HG02852 (cell line): ENCODE measurements around the gene RIOK2.
"Not testable (repeated sequence)": the region's sequence is repeated elsewhere in the genome, so short reads cannot be mapped to it uniquely, and the experiment has no call there.

Experiments used
- ATAC-seq: cut with Tn5 transposase; IDR thresholded peaks from one replicate; pipeline ENCODE4 v1.9.1; 2021; ENCODE audit warnings: mild to moderate bottlenecking, moderate library complexity; ENCODE audit not compliant: unreplicated experiment

The RIOK2 gene

GRCh38 chr5:97171703-97172102 lies 11.3 kb downstream of the RIOK2 start:
- no peak for ATAC-seq

GRCh38 chr5:97167435-97167834 lies 15.6 kb downstream of the RIOK2 start:
- ATAC-seq: peak; percentile 77

GRCh38 chr5:97165726-97166125 lies 17.3 kb downstream of the RIOK2 start:
- no peak for ATAC-seq

- ATAC-seq: no peak
Observed at GRCh38 chr5:97164846-97165245, 18.2 kb downstream of the RIOK2 start.

GRCh38 chr5:97163790-97164285 lies 19.2 kb downstream of the RIOK2 start:
- ATAC-seq: no peak

- no peak for ATAC-seq
Observed at GRCh38 chr5:97163360-97163764, 19.7 kb downstream of the RIOK2 start.

GRCh38 chr5:97162045-97162444 lies 21.0 kb downstream of the RIOK2 start:
- ATAC-seq: no peak

- no peak for ATAC-seq
Observed at GRCh38 chr5:97157689-97158088, 25.4 kb downstream of the RIOK2 start.

- ATAC-seq: no peak
Observed at GRCh38 chr5:97151370-97151769, 31.7 kb downstream of the RIOK2 start.

GRCh38 chr5:97150401-97150800 lies 32.6 kb downstream of the RIOK2 start:
- ATAC-seq: no peak

GRCh38 chr5:97149709-97150108 lies 33.3 kb downstream of the RIOK2 start:
- ATAC-seq: no peak

GRCh38 chr5:97148288-97148687 lies 34.8 kb downstream of the RIOK2 start:
- ATAC-seq: no peak

GRCh38 chr5:97143704-97144103 lies 39.3 kb downstream of the RIOK2 start:
- ATAC-seq: no peak

- ATAC-seq: peak; percentile 81
Observed at GRCh38 chr5:97142521-97143254, 40.4 kb downstream of the RIOK2 start, which contains the start of gene LIX1. Gene LIX1, minus strand, starts transcription at chr5:97142611. Its CDS starts 35 bp downstream, at chr5:97142576.

- ATAC-seq: no peak
Observed at GRCh38 chr5:97141539-97141938, 41.5 kb downstream of the RIOK2 start.

GRCh38 chr5:97141031-97141430 lies 42.0 kb downstream of the RIOK2 start:
- no peak for ATAC-seq

- ATAC-seq: not testable (repeated sequence)
Observed at GRCh38 chr5:97140250-97140649, 42.8 kb downstream of the RIOK2 start.

GRCh38 chr5:97136475-97136874 lies 46.6 kb downstream of the RIOK2 start:
- ATAC-seq: no peak

GRCh38 chr5:97135868-97136267 lies 47.2 kb downstream of the RIOK2 start:
- no peak for ATAC-seq

GRCh38 chr5:97134634-97135033 lies 48.4 kb downstream of the RIOK2 start:
- ATAC-seq: no peak

- ATAC-seq: no peak
Observed at GRCh38 chr5:97133101-97133500, 49.9 kb downstream of the RIOK2 start.

GRCh38 chr5:97131921-97132320 lies 51.1 kb downstream of the RIOK2 start:
- ATAC-seq: no peak
